Memory B cell (primary cell): ENCODE data around the gene ZFYVE21.
A peak's percentile ranks its signal among the peaks of the same experiment; 100 is the strongest.

Source experiments
- ATAC-seq: fragments of 150-1000 bp; cut with Tn5 transposase; 2 replicates; pipeline ENCODE4 v1.10.0; 2021; ENCODE audit warnings: low read depth, mild to moderate bottlenecking, moderate library complexity
- DNase-seq, 2 donors: peaks; one replicate each; pipeline ENCODE4 v3.0.0; 2022; ENCODE audit warnings: low spot score in 2 of 2
- H3K27ac Mint-ChIP-seq: one replicate; pipeline ENCODE4 v1.8.0; 2022; ENCODE audit warnings: mild to moderate bottlenecking, moderate library complexity, mixed read lengths
- H3K27me3 Mint-ChIP-seq: one replicate; pipeline ENCODE4 v1.8.0; 2022; ENCODE audit warnings: mixed read lengths
- H3K36me3 Mint-ChIP-seq: one replicate; pipeline ENCODE4 v1.8.0; 2022; ENCODE audit warnings: mild to moderate bottlenecking, mixed read lengths
- H3K4me1 Mint-ChIP-seq: one replicate; pipeline ENCODE4 v1.8.0; 2022; ENCODE audit warnings: mixed read lengths
- H3K4me3 Mint-ChIP-seq: one replicate; pipeline ENCODE4 v1.8.0; 2022; ENCODE audit warnings: mild to moderate bottlenecking, moderate library complexity, mixed read lengths
- H3K9me3 Mint-ChIP-seq: one replicate; pipeline ENCODE4 v1.8.0; 2022; ENCODE audit warnings: mixed read lengths

Gene ZFYVE21

DNA sequence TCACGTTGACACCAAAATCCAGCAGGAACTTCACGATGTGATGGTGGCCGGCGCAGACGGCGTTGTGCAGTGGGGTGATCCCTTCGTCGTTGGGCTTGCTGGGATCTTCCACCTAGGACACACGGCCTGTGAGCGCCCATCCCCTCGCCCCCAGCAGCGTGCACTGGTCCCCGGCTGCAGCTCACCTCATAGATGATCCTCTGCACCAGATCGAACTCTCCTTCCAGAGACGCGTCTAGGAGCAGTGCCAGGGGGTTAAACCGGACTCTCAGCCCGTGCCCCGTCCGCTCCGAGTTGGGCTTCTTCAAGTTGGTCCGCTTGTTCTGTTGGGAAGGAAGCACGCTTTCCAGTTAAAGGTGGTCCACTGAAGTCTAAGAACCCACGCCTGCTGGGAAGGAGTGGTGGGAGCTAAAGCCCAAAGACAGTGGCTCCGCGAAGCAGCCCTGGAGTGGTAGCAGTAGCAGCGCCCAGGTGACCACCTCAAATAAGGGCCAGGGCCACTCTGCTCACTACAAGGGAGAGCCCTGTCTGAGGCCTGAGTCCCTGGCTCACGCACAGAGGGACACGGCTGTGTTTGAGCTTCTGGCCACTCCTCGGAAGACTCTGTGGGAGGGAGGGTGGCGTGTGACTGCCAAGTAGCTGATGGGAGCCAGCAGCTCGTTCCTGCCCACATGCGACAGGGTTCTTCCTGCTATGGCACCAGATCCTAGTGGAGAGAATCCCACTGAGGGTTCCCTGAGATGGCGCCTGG, 23.3 kb downstream of the ZFYVE21 start:
- H3K27ac Mint-ChIP-seq = no peak overlapping the region
- H3K9me3 Mint-ChIP-seq = no peaks in the 10 kb centered on the region
- DNase-seq (no peak), ATAC-seq (no peak)
- H3K4me1 Mint-ChIP-seq = no peaks in the 10 kb centered on the region
- H3K27me3 Mint-ChIP-seq = no peaks in the 10 kb centered on the region
- no peak overlapping the region for H3K4me3 Mint-ChIP-seq
- peaks cover 9% of the 10 kb centered on the region for H3K36me3 Mint-ChIP-seq

DNA sequence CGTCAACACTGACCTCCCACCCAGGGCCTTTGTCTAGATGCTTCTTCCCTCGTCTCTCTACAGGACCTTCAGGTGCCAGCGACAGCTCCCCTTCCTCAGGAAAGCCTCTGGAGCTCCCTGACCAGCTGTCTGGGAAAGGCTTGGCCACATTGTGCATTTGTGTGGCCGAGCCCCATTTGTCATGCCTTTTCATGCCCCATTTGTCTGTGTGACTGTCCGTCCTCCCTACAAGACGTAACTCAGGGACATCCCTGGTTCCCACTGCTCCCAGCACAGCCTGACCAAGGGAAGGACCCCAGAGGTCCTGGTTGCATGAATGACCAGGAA, 23.8 kb downstream of the ZFYVE21 start:
- H3K27ac Mint-ChIP-seq = no peak overlapping the region
- H3K36me3 Mint-ChIP-seq = peaks cover 9% of the 10 kb centered on the region
- H3K27me3 Mint-ChIP-seq = no peaks in the 10 kb centered on the region
- no peak overlapping the region for H3K4me3 Mint-ChIP-seq
- no peak for ATAC-seq
- no peak for DNase-seq
- no peaks in the 10 kb centered on the region for H3K9me3 Mint-ChIP-seq
- H3K4me1 Mint-ChIP-seq = no peaks in the 10 kb centered on the region

DNA sequence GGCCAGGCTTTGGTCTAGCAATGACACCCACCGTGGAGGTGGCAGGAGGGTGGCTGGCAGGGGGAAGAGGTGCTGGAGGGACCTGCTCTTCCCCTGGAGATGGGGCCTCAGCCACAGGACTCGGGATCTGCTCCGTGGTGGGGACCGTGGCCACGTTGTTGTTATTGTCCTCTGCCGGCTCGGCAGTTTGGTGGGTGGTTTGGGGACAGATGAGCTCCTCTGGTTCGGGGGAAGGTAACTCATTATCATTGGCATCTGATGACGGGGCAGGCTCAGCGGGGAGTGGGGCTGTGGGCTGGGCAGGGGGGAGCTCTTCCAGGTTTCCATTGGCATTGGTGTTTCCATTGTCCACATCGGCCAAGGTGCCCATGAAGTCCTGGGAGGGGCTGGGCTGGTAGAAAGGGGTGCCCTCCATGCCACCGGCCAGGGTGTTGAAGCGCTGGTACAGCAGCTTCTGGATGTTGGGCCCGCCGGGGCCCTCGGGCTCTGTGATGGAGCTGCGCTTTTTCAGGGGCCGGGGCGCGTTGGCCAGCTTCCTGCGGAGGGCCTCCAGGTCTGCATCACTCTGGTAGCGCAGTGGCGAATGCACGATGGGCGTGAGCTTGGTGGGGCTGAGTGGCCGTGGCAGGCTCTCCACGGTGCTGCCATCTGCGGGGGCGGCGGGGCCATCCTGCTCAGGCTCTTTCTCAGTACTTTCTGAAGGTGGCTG, 24.3 kb downstream of the ZFYVE21 start:
- Mint-ChIP-seq H3K27me3 (no peaks in the 10 kb centered on the region), H3K4me3 (no peak overlapping the region), H3K27ac (no peak overlapping the region), H3K9me3 (no peaks in the 10 kb centered on the region), H3K36me3 (peaks cover 9% of the 10 kb centered on the region), H3K4me1 (no peaks in the 10 kb centered on the region)
- DNase-seq = no peak
- ATAC-seq = no peak

DNA sequence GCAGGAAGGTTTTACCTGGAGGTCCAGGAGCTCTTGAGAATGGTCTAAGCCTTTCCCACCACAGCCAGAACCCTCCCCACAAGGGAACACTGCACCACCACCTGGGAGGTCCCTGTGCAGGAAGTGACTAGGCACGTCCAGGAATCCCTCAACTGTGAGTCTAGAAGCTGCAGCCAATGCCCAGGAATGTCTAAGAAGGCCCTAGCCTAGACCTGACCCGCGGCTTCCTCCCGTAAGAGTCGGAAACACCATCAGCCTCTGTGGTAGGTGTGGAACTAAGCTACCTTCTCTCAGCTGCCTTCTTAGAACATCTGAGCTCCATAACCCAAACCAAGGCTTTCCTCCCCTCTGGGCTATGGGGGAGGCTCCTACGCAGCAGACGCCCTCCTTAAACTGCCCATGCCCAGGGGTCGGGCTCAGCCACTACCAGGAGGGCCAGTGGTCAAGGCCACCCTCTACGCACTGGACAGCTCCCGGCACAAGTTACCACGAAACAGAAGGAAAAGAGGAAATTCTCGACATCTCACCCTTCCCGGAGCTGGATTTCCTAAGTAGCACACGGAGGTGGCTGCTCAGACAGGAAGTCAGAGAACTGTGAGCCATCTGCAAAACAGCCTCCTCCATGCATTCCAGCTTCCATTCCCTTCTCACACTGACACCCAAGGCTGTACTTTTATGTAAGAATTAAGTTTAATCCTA, 25.5 kb downstream of the ZFYVE21 start:
- Mint-ChIP-seq H3K4me1 (no peaks in the 10 kb centered on the region), H3K27me3 (no peaks in the 10 kb centered on the region), H3K36me3 (peaks cover 9% of the 10 kb centered on the region), H3K4me3 (no peak overlapping the region), H3K27ac (no peak overlapping the region), H3K9me3 (no peaks in the 10 kb centered on the region)
- DNase-seq (no peak), ATAC-seq (no peak)

DNA sequence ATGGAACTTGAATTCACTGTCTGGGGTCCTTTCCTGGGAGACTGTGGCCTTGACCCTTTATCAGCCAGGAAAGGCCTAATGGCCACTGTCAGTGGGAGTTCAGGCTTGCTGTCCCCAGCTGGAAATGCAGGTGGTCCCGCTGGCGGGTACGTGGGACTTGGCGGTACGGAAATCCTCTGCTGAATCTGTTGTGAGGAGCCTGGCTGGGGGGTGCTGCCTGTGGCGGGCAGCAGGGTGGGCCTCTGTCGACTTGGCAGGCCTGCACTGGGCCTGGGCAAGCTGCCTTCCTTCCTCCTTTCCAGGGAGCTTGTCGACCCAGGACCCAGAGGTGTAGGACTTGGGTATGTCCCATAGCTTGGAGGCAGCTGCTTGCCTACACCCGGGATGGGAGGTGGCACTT, 26.3 kb downstream of the ZFYVE21 start:
- H3K36me3 Mint-ChIP-seq = peaks cover 9% of the 10 kb centered on the region
- H3K27me3 Mint-ChIP-seq = no peaks in the 10 kb centered on the region
- H3K27ac Mint-ChIP-seq = no peak overlapping the region
- no peaks in the 10 kb centered on the region for H3K9me3 Mint-ChIP-seq
- DNase-seq = no peak
- no peak overlapping the region for H3K4me3 Mint-ChIP-seq
- no peaks in the 10 kb centered on the region for H3K4me1 Mint-ChIP-seq
- ATAC-seq = no peak

DNA sequence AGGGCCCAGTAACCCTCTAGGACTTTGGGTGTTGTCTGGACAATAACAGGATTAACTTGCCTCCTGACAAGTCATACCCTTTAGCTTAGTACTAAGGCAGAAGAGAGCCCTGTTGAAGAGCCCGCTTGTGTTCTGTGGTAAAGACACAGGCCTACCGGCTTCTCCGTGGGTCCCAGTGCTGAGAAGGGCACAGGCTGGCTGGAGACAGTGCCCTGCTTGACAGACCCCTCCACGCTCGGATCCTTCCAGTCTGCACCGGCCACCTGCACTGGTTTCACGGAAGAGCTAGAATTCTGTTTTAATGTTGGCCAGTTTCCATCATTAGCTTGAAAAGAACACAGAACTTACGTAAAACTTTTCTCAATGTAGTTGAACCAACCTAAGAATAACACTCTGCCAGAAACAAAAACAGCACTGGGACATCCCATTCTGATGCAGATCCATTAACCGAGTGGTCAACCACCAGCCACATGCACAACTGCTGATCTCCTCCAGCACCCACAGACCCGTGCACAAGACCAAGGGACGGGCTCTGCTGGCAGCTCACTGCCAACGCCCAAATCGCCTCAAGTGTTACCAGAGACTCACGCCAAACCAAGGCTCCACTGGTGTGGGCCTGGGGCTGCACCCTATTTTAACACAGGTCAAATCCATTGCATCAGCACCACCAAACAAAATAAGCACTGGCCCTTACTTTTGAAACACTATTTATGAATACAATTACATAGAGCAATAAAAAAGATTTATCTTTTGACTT, 27.1 kb downstream of the ZFYVE21 start:
- H3K4me3 Mint-ChIP-seq = no peak overlapping the region
- peaks cover 8% of the 10 kb centered on the region for H3K36me3 Mint-ChIP-seq
- H3K27ac Mint-ChIP-seq = no peak overlapping the region
- H3K27me3 Mint-ChIP-seq = no peaks in the 10 kb centered on the region
- no peaks in the 10 kb centered on the region for H3K4me1 Mint-ChIP-seq
- ATAC-seq = no peak
- no peak for DNase-seq
- no peaks in the 10 kb centered on the region for H3K9me3 Mint-ChIP-seq

DNA sequence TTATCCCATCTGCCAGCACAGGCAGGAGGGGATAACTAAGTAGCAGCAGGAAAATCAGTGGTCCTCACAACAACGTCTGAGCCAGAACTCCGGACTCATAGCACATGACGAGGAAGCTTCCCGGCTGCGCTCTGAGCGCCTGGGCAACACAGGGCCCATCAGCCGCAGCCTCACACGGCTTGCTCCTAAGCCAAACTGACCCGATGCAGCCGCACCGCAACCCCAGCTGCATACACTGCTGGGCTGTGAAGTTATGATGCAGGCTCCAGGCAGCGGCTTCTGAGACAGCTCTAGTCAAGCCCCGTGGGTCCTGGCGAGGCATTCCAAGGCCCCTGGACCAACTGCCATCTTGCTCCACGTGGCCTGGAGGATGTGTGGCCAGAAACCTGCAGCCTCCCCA, 28.1 kb downstream of the ZFYVE21 start:
- no peak for DNase-seq
- ATAC-seq = no peak
- no peak overlapping the region for H3K27ac Mint-ChIP-seq
- peaks cover 7% of the 10 kb centered on the region for H3K36me3 Mint-ChIP-seq
- H3K27me3 Mint-ChIP-seq = no peaks in the 10 kb centered on the region
- H3K4me3 Mint-ChIP-seq = no peak overlapping the region
- H3K4me1 Mint-ChIP-seq = no peaks in the 10 kb centered on the region
- no peaks in the 10 kb centered on the region for H3K9me3 Mint-ChIP-seq

DNA sequence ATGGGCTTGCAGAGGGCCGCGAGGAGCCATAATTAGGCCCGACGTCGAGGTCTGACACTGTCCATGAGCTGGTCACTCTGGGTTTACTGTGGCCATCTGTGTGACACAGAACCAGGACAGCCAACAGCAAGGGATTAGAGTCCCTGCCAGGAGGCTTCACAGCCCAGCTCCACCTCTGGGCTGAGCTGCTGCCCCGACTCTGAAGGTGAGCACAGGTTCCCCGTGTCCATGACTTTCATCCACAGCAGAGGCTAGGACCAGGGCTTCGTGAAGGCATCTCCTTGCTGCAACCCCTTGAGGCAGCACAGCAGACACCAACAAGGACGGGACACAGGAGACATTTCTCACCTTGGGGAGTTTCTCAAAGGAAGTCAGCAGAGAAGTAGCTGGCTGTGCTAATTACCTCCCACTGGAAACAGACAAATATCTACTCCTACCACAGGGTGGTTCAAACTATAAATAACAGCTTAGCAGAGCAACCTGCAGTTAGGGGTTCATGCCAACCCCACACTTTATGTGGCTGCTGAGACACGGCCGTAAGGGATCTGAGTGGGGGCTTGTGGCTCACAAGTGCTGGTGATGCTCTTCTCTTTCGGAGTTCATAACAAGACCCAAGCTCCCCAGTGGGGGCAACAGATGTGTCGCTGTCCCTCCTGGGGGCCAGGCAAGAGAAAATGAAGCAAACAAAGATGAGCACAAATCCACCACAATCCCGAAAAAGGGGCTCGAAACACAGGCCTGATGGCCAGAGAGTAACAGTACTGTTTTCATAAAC, 29.2 kb downstream of the ZFYVE21 start:
- DNase-seq (no peak), ATAC-seq (no peak)
- H3K27me3 Mint-ChIP-seq = no peaks in the 10 kb centered on the region

DNA sequence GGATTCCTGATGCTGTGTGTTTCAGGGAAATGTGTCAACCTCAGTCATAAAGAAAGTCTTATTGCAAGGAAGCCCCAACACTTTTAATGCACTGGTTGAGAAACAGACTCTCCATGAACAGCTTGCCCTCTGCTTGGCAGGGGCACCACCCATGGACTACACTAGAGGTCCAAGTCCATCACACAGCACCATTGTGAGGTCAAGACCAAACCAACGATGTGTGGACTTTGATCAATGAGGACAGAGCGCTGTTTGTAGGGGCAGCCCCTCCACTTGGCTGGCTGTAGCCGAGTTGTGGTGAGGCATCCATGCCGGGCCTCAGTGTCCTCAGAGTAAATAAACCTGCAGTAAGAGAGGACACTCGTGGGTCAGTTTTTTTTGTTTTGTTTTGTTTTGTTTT, 29.8 kb downstream of the ZFYVE21 start:
- no peak overlapping the region for H3K4me3 Mint-ChIP-seq
- H3K4me1 Mint-ChIP-seq = no peaks in the 10 kb centered on the region
- H3K9me3 Mint-ChIP-seq = no peaks in the 10 kb centered on the region
- ATAC-seq = no peak
- peaks cover 6% of the 10 kb centered on the region for H3K36me3 Mint-ChIP-seq
- H3K27ac Mint-ChIP-seq = no peak overlapping the region
- no peaks in the 10 kb centered on the region for H3K27me3 Mint-ChIP-seq
- no peak for DNase-seq

More for the DNA sequence above, 29.2 kb downstream of the ZFYVE21 start:
- Mint-ChIP-seq H3K36me3 (peaks cover 7% of the 10 kb centered on the region), H3K4me1 (no peaks in the 10 kb centered on the region), H3K27ac (no peak overlapping the region), H3K9me3 (no peaks in the 10 kb centered on the region), H3K4me3 (no peak overlapping the region)

DNA sequence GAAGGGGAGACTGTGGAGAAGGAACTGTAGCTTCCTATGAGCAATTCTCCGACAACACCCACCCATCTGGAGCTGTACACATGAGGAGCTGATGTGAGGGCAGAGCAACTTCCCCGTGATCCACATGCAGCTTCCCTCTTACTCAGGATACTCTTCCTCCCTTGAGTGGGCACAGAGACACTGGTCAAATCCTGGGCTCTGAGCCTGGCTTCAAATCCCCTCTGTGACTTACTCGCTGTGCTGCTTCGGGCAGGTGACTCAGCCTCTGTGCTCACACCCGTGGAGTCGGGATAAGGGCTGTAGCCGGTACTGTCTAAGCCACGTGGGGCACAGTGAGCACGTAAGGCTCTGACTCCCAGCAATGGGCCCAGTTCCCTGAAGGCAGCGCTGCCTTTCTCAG, 31.1 kb downstream of the ZFYVE21 start:
- H3K27ac Mint-ChIP-seq = no peak overlapping the region
- DNase-seq = no peak

DNA sequence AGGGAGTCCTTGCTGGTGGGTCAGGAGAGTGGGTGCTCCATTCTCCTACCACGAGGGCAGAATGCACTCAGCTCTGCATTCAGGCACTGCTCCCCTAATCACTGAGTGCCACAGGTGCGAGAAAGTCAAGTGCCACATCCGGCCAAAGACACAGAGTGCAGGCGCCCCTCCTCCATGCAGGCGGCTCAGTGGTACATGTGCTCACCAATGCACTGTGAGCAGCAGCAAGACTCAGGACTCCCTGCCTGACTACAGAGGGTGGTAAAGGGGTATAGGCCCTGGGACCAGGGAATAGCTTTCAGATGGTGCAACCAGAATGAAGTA, 32.9 kb downstream of the ZFYVE21 start:
- peak; percentile 68 for ATAC-seq
- Mint-ChIP-seq H3K27me3 (no peaks in the 10 kb centered on the region), H3K9me3 (no peaks in the 10 kb centered on the region), H3K4me1 (no peaks in the 10 kb centered on the region), H3K4me3 (no peak overlapping the region), H3K36me3 (peaks cover 4% of the 10 kb centered on the region), H3K27ac (no peak overlapping the region)
- DNase-seq = no peak

More for the DNA sequence above, 31.1 kb downstream of the ZFYVE21 start:
- no peak for ATAC-seq
- H3K4me1 Mint-ChIP-seq = no peaks in the 10 kb centered on the region
- no peaks in the 10 kb centered on the region for H3K27me3 Mint-ChIP-seq
- H3K36me3 Mint-ChIP-seq = peaks cover 6% of the 10 kb centered on the region
- no peak overlapping the region for H3K4me3 Mint-ChIP-seq
- H3K9me3 Mint-ChIP-seq = no peaks in the 10 kb centered on the region

DNA sequence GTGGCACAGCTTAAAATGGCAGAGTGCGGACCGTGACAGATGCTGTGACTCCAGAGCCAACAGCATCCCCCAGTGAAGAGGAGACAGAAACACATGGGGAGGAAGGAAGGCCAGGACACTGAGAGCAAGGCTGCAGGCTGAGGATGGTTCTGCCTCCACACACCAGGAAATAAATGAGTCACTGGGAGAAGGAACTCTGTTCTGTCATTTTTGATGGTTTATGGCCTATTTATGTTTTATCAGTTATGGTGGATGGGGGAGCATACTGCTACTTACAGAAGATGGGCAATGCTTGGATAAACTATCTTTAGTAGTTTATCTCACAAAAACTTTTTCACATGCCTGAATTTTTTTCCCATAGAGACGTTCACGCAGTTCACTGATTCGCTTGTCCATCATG, 33.8 kb downstream of the ZFYVE21 start:
- Mint-ChIP-seq H3K4me1 (no peaks in the 10 kb centered on the region), H3K27me3 (no peaks in the 10 kb centered on the region), H3K9me3 (no peaks in the 10 kb centered on the region), H3K36me3 (peaks cover 4% of the 10 kb centered on the region), H3K4me3 (no peak overlapping the region), H3K27ac (no peak overlapping the region)
- ATAC-seq (no peak), DNase-seq (no peak)

DNA sequence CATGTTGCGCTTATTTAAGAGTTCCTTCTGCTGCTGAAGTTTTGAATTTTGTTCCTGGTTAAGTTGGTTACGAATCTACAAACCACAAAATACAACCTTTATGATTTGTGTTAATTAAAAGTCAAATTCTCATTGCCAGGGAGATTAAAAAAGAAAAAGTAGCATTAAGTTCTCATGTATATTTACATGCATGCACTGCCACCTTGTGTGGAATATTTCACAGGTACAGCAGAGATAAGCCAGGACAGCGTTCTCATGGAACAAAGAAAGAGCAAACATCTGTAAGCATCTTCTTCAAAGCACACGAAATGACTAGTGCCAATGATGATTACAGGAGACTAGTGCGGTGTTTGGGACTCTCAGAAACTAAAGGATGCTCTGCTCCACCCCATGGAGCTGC, 34.2 kb downstream of the ZFYVE21 start:
- ATAC-seq (no peak), DNase-seq (no peak)
- Mint-ChIP-seq H3K4me3 (no peak overlapping the region), H3K27ac (no peak overlapping the region), H3K4me1 (no peaks in the 10 kb centered on the region), H3K9me3 (no peaks in the 10 kb centered on the region), H3K27me3 (no peaks in the 10 kb centered on the region), H3K36me3 (peaks cover 4% of the 10 kb centered on the region)
